ENCODE results near the gene CD69. TPM values are rescaled to one million over a fixed set of nuclear protein-coding genes. Genes with fewer than 3 reads are reported as not detected.
"Not testable (repeated sequence)": the region's sequence is repeated elsewhere in the genome, so short reads cannot be mapped to it uniquely, and the experiment has no call there.

The CD69 gene
- total RNA-seq, 1 donor from 2014 or later, result 0.18 TPM

DNA sequence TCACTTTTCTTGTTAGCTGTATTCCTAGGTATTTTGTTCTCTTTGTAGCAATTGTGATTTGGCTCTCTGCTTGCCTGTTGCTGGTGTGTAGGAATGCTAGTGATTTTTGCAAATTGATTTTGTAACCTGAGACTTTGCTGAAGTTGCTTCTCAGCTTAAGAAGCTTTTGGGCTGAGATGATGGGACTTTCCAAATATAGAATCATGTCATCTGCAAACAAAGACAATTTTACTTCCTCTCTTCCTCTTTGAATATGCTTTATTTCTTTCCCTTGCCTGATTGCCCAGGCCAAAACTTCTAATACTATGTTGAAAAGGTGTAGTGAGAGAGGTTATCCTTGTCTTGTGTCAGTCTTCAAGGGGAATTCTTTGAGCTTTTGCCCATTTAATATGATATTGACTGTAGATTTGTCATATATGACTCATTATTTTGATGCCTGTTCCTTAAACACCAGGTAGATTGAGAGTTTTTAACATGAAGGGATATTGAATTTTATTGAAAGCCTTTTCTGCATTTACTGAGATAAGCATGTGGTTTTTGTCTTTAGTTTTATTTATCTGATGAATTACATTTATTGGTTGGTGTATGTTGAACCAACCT, 54.5 kb downstream of the CD69 start:
- no peaks in the 10 kb centered on the region for H3K27me3 Mint-ChIP-seq (ENCODE audit: low read depth, unreplicated experiment)
- H3K36me3 Mint-ChIP-seq (ENCODE audit: low read depth, unreplicated experiment), result peaks cover 1% of the 10 kb centered on the region
- Histone ChIP-seq H3K4me2 (ENCODE audit: low read length) (no peak overlapping the region), H3K4me3 (ENCODE audit: insufficient read depth, low read depth, low read length) (no peak overlapping the region), H3K9ac (ENCODE audit: low read length) (no peak overlapping the region), H3K9me3 (ENCODE audit: insufficient read depth, low read depth, low read length) (no peaks in the 10 kb centered on the region), H4K20me1 (ENCODE audit: insufficient read depth, low read length) (no peaks in the 10 kb centered on the region), H3K27me3 (ENCODE audit: insufficient read depth, low read length) (no peaks in the 10 kb centered on the region), H3K36me3 (ENCODE audit: insufficient read depth, low read length) (no peaks in the 10 kb centered on the region), H2AFZ (ENCODE audit: low read depth, low read length) (no peak overlapping the region), H3K4me1 (ENCODE audit: insufficient read depth, low read length) (no peaks in the 10 kb centered on the region), H3K27ac (ENCODE audit: low read depth, low read length) (no peak overlapping the region), H3K79me2 (ENCODE audit: insufficient read depth, low read length) (no peaks in the 10 kb centered on the region)
- no peak overlapping the region for H3K4me3 Mint-ChIP-seq (ENCODE audit: unreplicated experiment)
- H3K27ac Mint-ChIP-seq (ENCODE audit: unreplicated experiment), result no peak overlapping the region
- TF ChIP-seq EZH2 (IDR thresholded peaks at IDR 0.05; ENCODE audit: insufficient read depth, low read length), result no peak
- TF ChIP-seq, protein P1, sequence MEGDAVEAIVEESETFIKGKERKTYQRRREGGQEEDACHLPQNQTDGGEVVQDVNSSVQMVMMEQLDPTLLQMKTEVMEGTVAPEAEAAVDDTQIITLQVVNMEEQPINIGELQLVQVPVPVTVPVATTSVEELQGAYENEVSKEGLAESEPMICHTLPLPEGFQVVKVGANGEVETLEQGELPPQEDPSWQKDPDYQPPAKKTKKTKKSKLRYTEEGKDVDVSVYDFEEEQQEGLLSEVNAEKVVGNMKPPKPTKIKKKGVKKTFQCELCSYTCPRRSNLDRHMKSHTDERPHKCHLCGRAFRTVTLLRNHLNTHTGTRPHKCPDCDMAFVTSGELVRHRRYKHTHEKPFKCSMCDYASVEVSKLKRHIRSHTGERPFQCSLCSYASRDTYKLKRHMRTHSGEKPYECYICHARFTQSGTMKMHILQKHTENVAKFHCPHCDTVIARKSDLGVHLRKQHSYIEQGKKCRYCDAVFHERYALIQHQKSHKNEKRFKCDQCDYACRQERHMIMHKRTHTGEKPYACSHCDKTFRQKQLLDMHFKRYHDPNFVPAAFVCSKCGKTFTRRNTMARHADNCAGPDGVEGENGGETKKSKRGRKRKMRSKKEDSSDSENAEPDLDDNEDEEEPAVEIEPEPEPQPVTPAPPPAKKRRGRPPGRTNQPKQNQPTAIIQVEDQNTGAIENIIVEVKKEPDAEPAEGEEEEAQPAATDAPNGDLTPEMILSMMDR (IDR thresholded peaks at IDR 0.05; ENCODE audit: insufficient read depth, low read depth, low read length), result no peak
- FAIRE-seq (no peak), DNase-seq (ENCODE audit: low read depth) (no peak)
- H3K4me1 Mint-ChIP-seq (ENCODE audit: low read depth, unreplicated experiment), result peaks cover 12% of the 10 kb centered on the region
- no peaks in the 10 kb centered on the region for H3K9me3 Mint-ChIP-seq (ENCODE audit: unreplicated experiment)

DNA sequence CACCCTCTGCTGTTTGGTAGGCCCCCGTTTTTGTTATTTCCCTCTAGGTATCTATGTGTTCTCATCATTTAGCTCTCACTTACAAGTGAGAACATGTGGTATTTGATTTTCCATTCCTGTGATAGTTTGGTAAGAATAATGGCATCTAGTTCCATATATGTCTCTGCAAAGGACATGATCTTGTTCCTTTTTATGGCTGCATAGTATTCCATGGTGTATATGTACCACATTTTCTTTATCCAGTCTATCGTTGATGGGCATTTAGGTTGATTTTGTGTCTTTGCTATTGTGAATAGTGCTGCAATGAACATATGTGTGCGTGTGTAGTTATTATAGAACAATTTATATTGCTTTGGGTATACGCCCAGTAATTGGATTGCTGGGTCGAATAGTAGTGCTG, 56.1 kb downstream of the CD69 start:
- H3K36me3 ChIP-seq (ENCODE audit: insufficient read depth, low read length); H3K27me3 ChIP-seq (ENCODE audit: insufficient read depth, low read length); H4K20me1 ChIP-seq (ENCODE audit: insufficient read depth, low read length); H3K9me3 ChIP-seq (ENCODE audit: insufficient read depth, low read depth, low read length); H3K4me3 ChIP-seq (ENCODE audit: insufficient read depth, low read depth, low read length); H3K9me3 Mint-ChIP-seq (ENCODE audit: unreplicated experiment); H3K4me2 ChIP-seq (ENCODE audit: low read length); H3K27me3 Mint-ChIP-seq (ENCODE audit: low read depth, unreplicated experiment); H3K9ac ChIP-seq (ENCODE audit: low read length); DNase-seq (ENCODE audit: low read depth); H3K27ac ChIP-seq (ENCODE audit: low read depth, low read length); H3K4me3 Mint-ChIP-seq (ENCODE audit: unreplicated experiment); FAIRE-seq; H3K4me1 Mint-ChIP-seq (ENCODE audit: low read depth, unreplicated experiment); H3K36me3 Mint-ChIP-seq (ENCODE audit: low read depth, unreplicated experiment); H3K27ac Mint-ChIP-seq (ENCODE audit: unreplicated experiment); H3K79me2 ChIP-seq (ENCODE audit: insufficient read depth, low read length); H3K4me1 ChIP-seq (ENCODE audit: insufficient read depth, low read length); H2AFZ ChIP-seq (ENCODE audit: low read depth, low read length): not testable (repeated sequence)

Other genes starting within 250 kb of the CD69 start
- gene KLRB1, start 153.0 kb downstream of the CD69 start, total RNA-seq, result not detected in 2 replicates
- gene CLEC2D, start 91.2 kb downstream of the CD69 start, total RNA-seq, result 3.2 and 4.7 TPM in 2 replicates
- not detected in 2 replicates for gene CLECL1, start 27.8 kb downstream of the CD69 start, total RNA-seq
- not detected in 2 replicates for gene KLRF1, start 66.6 kb upstream of the CD69 start, total RNA-seq
- not detected in 2 replicates for gene CLEC2B, start 108.5 kb upstream of the CD69 start, total RNA-seq
- gene KLRF2, start 120.6 kb upstream of the CD69 start, total RNA-seq, result not detected in 2 replicates
- gene CLEC2A, start 171.5 kb upstream of the CD69 start, total RNA-seq, result 0.84 and 2.0 TPM in 2 replicates
- gene CLEC12A, start 210.5 kb upstream of the CD69 start, total RNA-seq, result not detected in 2 replicates
- not detected in 2 replicates for gene CLEC1B, start 238.2 kb upstream of the CD69 start, total RNA-seq
- 0.14 TPM in 1 of 2 replicates, not detected in the other for gene CLEC12B, start 249.7 kb upstream of the CD69 start, total RNA-seq

Data from astrocyte (in vitro differentiated cells and primary cell).